H1 (cell line): ENCODE measurements around the gene DNM2. TPM values are rescaled to one million over a fixed set of nuclear protein-coding genes. Genes with fewer than 3 reads are reported as not detected.

ENCODE experiments used
- ATF2 ChIP-seq: IDR thresholded peaks from 2 replicates; pipeline ENCODE4 v1.6.1; 2012; ENCODE audit warnings: low read length, inconsistent platforms
- CBX5 ChIP-seq: fragments of 300-800, 300-1000 bp; sonication (generic); IDR thresholded peaks from 2 replicates; pipeline ENCODE4 v1.7.1; 2016; ENCODE audit warnings: antibody characterized with exemption, low read length, low read depth
- CHD7 ChIP-seq: fragments of 300-600 bp; sonication (generic); IDR thresholded peaks from 2 replicates; pipeline ENCODE4 v1.7.1; 2012; ENCODE audit warnings: low read length, moderate library complexity, mild to moderate bottlenecking, inconsistent platforms; ENCODE audit not compliant: insufficient replicate concordance
- CREB1 ChIP-seq: IDR thresholded peaks from 2 replicates; pipeline ENCODE4 v1.6.1; 2012; ENCODE audit warnings: inconsistent platforms
- CTBP2 ChIP-seq: IDR thresholded peaks from 2 replicates; pipeline ENCODE4 v1.7.0; 2011; ENCODE audit warnings: borderline replicate concordance, mild to moderate bottlenecking, moderate library complexity, mixed read lengths, low read length; ENCODE audit not compliant: insufficient read depth, insufficient read length
- HDAC6 ChIP-seq: IDR thresholded peaks from one replicate; pipeline ENCODE4 v1.7.1; 2012; ENCODE audit warnings: low read depth, mild to moderate bottlenecking, inconsistent platforms, low read length, moderate library complexity
- NANOG ChIP-seq: IDR thresholded peaks from 2 replicates; pipeline ENCODE4 v1.6.1; 2011; ENCODE audit warnings: low read length, low read depth, mild to moderate bottlenecking, inconsistent platforms; ENCODE audit not compliant: insufficient read depth, poor library complexity, severe bottlenecking
- SP1 ChIP-seq: IDR thresholded peaks from 2 replicates; pipeline ENCODE4 v1.6.1; 2011; ENCODE audit warnings: low read depth, low read length
- polyA plus RNA-seq, 7 experiments: library from polyadenylated mRNA; depleted of rRNA in 3 of 7; stranded (reverse) in 5 of 7; unstranded in 2 of 7; fragments of >200 nt in 5 of 7; fragments of 200-250 nt in 2 of 7; gene quantifications; 1 replicate in 5 of 7; 2 replicates in 1 of 7; 4 replicates in 1 of 7; pipeline versions ENCODE4 v1.2.1 to v1.2.3, GENCODE V29; 2011 to 2013; ENCODE audit warnings: missing spikeins in 2 of 7, mixed read lengths in 2 of 7
- total RNA-seq: library from RNA; stranded (reverse); fragmentation: NEBNext Ultra II Directional; extraction: Animal tissue kit (Norgen Biotek cat#: 25700); gene quantifications from 2 replicates; pipeline ENCODE4 v1.2.1, GENCODE V29; 2021

DNM2 gene
- total and polyA plus RNA-seq, 2 of the 8 experiments (the other 6 are each of a cell fraction or from before 2014, with no cell fraction given) = 61.9 to 120 TPM

- TF ChIP-seq CTBP2 (no peak), CBX5 (no peak), CHD7 (no peak), HDAC6 (no peak), CREB1 (peak; percentile 81), NANOG (no peak), ATF2 (peak; percentile 51; the same call in 1 of the 2 replicates), SP1 (no peak)
Observed at GRCh38 chr19:10836479-10837330, 118.8 kb downstream of the DNM2 start (continued).
